GM12875 (cell line): ENCODE results near the gene CIBAR2.

ENCODE experiments used
- H3K4me3 ChIP-seq: one replicate; pipeline ENCODE4 v1.5.1; 2011; ENCODE audit warnings: low read depth, low read length, control low read depth
- CTCF ChIP-seq: IDR thresholded peaks from 2 replicates; pipeline ENCODE4 v1.5.1; 2011; ENCODE audit warnings: low read depth, mild to moderate bottlenecking, control low read depth, inconsistent platforms, low read length, moderate library complexity, borderline replicate concordance; ENCODE audit not compliant: insufficient read depth

CIBAR2 gene

GRCh38 chr16:85145188-85145587 lies 32.9 kb upstream of the CIBAR2 start:
- TF ChIP-seq CTCF: no peak
- no peak overlapping the region for H3K4me3 ChIP-seq

- no peak overlapping the region for H3K4me3 ChIP-seq
- no peak for TF ChIP-seq CTCF
Measured at GRCh38 chr16:85144026-85144915, 32.0 kb upstream of the CIBAR2 start.

DNA sequence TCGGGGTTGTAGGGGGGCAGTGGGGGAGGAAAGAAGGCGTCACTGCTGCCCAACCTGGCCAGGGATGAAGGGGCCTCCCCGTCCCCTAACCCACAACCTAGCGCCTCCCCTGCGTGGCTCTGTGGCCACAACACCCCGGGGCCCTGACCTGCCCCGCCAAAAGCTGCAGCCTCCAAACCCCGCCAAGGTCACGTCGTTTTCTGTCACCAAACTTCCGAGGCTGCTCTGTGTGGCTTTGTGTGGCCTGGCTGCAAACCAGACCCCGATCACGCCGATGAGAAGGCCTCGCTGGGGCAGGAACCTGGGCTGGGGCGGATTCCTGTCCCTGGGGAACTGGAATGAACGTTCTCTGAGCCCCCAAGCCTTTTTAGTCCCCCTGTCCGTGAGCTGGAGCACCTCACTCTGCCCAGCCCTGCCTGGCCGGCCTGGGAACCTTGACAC lies 30.5 kb upstream of the CIBAR2 start:
- H3K4me3 ChIP-seq: no peak overlapping the region
- no peak for TF ChIP-seq CTCF

DNA sequence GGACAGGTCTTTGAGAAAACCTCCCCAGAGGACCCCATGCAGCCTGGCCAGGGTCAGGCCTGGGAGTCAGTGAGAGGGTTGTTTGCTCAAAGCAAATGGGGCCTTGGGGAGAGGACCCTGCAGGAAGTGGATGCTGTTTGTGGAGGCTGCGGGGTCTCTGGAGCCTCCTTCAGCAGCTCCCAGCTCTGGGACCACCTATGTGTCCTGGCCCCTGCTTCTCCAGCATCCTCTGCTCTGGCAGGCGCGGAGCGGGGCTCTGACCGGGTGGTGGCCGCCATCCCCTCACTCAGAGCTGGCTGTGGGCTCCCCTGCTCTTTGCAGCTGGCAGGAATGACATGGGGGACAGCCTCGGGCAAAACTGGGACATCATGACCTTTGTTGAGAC lies 29.8 kb upstream of the CIBAR2 start:
- H3K4me3 ChIP-seq: no peak overlapping the region

DNA sequence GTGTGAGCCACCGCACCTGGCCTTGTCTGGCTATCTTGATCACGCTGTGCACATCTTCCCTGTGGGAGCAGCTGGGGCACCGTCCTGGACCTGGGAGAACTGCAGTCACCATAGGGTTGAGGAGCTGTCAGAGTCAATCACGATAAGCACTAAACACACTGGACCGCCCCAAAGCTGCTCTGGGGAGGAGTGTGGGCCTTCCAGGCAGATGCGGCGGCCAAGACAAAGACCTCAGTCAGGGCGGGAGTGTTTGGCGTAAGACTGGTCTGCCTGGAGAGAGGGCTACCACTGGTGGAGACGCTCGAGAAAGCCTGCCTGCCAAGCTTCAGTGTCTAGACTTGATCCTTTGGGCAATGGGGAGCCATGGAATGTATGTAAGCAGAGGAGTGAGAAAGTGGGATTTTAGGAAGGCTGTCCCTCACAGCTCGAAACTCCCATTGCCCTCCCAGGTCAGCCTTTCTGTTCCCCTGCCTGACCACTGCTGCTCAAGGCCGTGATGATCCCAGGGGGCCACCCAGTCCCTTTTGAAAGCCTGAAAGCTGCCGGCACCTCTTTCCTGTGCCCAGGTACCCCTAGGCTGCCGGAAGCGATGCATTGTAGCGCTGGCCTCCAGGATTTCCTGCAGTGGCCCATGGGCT lies 29.3 kb upstream of the CIBAR2 start:
- no peak overlapping the region for H3K4me3 ChIP-seq
- no peak for TF ChIP-seq CTCF

More for the DNA sequence above, 29.8 kb upstream of the CIBAR2 start:
- TF ChIP-seq CTCF: no peak

- H3K4me3 ChIP-seq: no peak overlapping the region
- TF ChIP-seq CTCF: no peak
Measured at GRCh38 chr16:85140455-85141012, 28.3 kb upstream of the CIBAR2 start.
